Measurements from ENCODE around the gene CBX7.
"Not testable (repeated sequence)": the region's sequence is repeated elsewhere in the genome, so short reads cannot be mapped to it uniquely, and the experiment has no call there.

CBX7 gene

DNA sequence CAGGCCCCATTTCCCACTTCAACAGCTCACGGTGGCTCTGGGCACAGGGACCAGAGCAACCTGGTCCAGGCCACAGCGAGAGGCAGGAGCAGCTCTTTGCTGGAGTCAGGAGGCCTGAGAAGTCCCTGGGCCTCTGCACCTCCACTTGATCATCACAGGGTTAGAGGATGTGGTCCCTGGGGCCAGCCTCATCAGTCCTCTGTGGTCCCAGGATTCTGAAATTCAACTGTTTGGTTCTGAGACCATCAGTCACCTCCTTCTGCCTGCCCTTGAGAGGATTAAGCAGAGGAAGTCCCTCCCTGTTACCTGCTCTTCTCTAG lies 24.9 kb upstream of the CBX7 start:
- H3K27ac Mint-ChIP-seq = no peak overlapping the region
- H3K27me3 Mint-ChIP-seq = no peaks in the 10 kb centered on the region

DNA sequence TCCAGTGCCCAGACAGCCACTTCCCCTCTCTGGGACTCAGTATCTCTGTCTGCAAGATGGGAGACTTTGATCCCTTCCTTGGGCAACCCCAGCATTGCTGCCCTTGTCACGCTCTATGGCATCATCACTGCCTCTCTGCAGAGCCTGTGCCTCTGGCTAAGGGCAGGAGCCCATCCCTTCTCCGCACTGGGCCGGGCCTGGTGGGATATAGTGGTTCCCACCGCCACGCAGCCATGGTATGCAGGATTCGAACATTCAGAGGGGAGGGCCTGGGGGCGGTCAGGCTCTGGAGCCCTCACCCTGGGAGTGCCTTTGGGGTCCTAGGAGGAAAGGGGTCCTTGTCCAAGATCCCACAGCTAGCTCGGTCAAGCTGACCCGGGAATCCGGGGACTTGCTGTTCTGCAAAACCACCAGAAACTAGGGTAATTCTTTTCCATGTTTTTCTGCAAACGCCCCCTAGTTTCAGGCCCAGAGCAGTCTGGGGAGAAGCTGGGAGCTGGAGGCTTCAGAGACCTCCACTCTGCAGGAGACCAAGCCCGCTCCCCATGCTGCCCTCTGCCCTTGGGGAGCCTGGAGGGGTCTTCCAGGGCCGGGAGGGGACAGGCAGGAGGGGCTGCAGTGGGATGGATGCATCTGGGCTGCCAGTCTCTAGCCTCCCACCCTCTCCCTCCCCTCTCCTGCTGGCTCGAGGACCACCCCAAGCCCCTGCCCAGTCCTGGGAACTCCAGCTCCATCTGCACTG lies 24.4 kb upstream of the CBX7 start:
- Mint-ChIP-seq H3K9me3 (peaks cover 0 to 9% of the 10 kb centered on the region in 2 donors), H3K4me1 (peaks cover 47% of the 10 kb centered on the region), H3K27me3 (no peaks in the 10 kb centered on the region), H3K4me3 (no peak overlapping the region), H3K27ac (no peak overlapping the region)
- DNase-seq = no peak
- no peak for ATAC-seq

More for the DNA sequence above, 24.9 kb upstream of the CBX7 start:
- Mint-ChIP-seq H3K9me3 (peaks cover 0 to 10% of the 10 kb centered on the region in 2 donors), H3K4me1 (peaks cover 44% of the 10 kb centered on the region), H3K4me3 (no peak overlapping the region)
- DNase-seq (no peak), ATAC-seq (peak; percentile 43)

DNA sequence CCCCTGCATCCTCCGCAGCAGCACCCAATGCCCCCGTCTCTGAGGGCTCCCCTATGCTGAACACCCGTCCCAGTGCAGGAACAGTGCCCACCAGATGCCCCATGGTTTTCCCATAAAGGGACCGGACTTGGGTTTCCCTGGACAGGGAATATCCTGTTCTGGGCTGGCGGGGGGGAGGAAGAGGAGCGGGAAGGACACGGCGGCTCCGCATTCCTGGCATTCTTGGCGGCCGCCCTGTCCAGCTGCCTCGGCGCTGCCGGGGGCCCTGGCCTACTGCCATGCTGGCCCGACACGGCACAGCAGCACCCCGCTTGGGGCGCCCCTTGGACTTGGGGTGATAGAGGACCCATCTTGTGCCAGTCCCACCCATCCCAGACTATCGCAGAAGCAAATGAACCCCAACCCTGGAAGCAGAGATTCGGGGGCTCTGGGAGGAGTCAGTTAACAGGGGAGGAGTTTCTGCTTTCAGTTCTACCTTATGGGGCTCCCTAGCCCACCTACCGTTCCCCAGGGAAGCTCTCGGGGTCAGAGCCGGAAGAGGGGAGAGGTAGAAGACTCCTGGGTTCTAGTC lies 23.7 kb upstream of the CBX7 start:
- Mint-ChIP-seq H3K4me1 (peaks cover 54% of the 10 kb centered on the region), H3K27ac (no peak overlapping the region), H3K27me3 (no peaks in the 10 kb centered on the region), H3K4me3 (no peak overlapping the region), H3K9me3 (peaks cover 0 to 3% of the 10 kb centered on the region in 2 donors)
- DNase-seq (no peak), ATAC-seq (no peak)

DNA sequence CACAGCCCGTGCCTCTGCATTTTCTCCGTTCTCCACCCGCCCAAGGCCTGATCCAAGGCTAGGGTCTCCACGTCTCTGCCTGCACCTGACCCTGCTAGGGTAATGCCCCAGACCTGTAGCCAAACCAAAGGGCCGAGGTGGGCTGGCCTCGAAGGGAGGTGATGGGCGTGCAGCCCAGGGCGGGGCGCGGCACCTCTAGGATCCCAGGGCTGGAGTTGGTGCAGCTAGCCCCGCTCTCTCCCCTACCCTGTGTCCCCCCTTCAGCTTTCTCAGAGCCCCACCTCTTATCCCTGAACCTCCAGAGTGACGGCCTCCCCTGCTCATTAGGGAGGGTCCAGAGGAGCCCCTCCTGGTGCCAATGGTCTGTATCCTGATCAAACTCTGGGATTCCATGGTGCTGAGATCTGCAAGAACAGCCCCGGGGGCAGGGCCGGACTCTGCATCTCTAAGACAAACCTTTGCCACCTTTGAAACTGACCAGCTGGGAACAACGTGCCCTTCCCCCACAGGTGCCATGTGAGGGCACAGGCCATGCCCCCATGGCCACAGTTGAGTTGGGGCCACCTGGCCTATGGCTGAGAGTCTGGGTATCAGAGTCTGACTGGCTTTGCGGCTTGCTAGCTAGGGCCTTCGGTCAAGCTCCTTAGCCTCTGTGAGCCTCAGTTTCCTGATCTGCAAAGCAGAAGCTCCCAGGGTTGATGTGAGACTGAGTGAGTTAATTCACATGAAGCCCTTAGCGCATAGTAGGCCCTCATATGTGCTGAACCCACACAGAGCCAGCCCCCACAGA lies 23.1 kb upstream of the CBX7 start:
- Mint-ChIP-seq H3K4me1 (peaks cover 61% of the 10 kb centered on the region), H3K27ac (peak overlapping the region in 1 of 2 donors; percentile 66)
- DNase-seq = no peak

DNA sequence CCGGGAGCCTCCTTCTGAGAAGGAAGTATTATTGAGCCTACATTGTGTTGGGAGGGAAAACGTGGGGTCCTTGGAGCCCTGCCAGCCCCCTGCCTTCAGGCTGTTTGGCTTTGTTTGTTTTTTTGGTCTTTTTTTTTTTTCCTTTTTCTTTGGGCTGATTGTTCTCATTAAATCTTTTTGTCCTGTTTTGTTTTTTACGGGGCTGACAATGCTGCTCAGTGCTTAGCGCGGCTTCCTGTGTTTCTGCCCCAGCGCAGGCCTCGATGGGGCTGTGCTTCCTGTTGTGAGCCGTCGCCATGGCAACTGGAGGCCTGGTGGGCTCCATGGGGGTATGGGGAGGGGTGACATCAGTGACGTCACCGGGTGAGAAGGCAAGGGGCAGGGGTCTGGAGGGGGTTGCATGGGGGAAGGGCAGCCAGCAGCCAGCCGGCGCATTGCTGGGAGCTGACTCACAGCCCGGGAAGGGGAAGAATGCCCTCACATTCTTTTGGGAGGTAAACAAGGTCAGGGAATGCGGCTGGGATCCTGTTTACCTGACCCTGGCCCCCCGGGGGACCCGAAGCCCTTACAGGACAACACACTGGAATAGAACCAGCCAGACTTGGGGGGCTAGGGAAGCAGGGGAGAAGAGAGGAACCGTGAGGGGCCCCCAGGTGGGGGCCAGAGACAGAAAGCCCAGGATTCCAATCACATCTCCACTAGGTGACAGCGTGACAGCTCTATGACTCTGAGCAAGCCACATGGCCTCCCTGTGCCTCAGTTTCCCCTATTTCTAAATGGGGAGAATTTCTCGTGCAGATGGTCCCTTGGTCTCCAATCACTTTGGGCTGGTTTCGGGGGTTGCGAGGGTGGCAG lies 22.2 kb upstream of the CBX7 start:
- peak overlapping the region; percentile 16 to 91 for H3K27ac Mint-ChIP-seq
- no peaks in the 10 kb centered on the region for H3K27me3 Mint-ChIP-seq
- H3K4me3 Mint-ChIP-seq = peak overlapping the region; percentile 64 to 67
- ATAC-seq = peak; percentile 51
- DNase-seq = peak; percentile 36 to 62
- H3K4me1 Mint-ChIP-seq = peaks cover 61% of the 10 kb centered on the region
- no peaks in the 10 kb centered on the region for H3K9me3 Mint-ChIP-seq

More for the DNA sequence above, 23.1 kb upstream of the CBX7 start:
- Mint-ChIP-seq H3K4me3 (peak overlapping the region in 1 of 2 donors; percentile 32), H3K27me3 (no peaks in the 10 kb centered on the region), H3K9me3 (no peaks in the 10 kb centered on the region)
- ATAC-seq = no peak

DNA sequence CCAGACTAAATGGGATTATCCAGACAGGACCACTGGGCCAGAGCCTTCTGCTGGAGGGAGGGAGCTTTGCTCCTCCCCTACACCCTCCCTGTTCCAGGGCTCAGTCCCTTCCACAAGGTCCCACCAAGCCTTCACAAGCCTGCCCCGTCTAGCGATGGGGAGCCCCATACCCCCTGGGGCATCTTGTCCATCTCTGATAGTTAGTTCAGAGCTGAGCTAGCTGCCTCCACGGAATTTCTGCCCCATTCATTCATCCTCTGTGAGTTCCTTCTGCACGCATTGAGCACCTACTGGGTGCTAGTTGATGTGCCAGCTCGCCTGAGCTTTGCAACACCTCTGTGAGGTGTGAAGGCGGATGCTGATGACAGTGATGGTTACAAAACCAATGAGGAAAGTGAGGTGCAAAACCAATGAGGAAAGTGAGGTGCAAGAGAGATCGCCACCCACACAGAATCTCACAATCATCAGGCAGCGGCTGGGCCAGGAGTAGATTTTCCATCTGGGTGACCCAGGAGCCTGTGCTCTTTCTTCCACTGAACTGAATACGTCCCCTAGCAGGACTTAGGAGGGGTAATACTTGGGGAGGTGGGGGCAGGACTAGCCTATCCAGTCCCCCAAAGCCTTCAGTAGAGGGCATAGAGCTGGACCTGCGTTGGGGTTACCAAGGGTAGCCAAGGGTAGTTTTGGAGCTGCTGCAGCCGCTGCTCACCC lies 21.5 kb upstream of the CBX7 start:
- Mint-ChIP-seq H3K4me3 (peak overlapping the region; percentile 64 to 67), H3K27ac (peak overlapping the region; percentile 16 to 91), H3K4me1 (peaks cover 61% of the 10 kb centered on the region), H3K9me3 (no peaks in the 10 kb centered on the region), H3K27me3 (peaks cover under 1% of the 10 kb centered on the region)
- ATAC-seq (peak; percentile 50), DNase-seq (peak in 1 of 2 donors; percentile 50)

DNA sequence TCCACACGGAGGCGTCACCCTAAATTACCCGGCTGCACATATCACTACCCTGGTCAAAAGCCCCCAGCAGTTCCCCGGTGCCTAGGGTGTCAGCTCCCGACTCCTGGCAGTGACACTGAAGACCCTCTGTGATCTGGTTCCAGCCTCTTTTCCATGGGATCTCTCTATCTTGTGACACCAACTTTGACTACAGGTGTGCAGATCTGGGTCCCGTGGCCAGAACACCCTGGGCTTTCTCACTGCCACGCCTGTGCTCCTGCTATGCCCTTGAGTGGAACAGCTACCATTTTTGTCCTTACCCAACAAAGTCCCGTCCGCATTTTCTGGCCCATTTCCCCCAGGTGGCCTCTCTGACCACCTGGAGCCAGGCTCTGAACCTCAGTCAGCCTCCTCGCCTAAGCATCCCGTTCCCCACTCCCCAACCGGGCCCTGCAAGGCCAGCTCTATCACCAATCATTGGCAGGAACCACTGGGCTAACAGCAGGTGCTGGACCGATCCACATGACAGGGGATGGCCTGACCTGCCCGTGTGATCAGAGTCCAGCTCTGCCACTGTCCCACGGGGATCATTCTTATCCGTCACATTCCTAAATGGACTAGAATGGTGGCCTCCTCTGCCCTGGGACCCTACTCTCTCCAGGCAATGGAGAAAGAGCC lies 20.7 kb upstream of the CBX7 start:
- no peak for DNase-seq
- Mint-ChIP-seq H3K9me3 (no peaks in the 10 kb centered on the region), H3K4me3 (peak overlapping the region in 1 of 2 donors; percentile 64), H3K27ac (no peak overlapping the region), H3K27me3 (peaks cover 7% of the 10 kb centered on the region), H3K4me1 (peaks cover 60% of the 10 kb centered on the region)
- ATAC-seq = no peak

DNA sequence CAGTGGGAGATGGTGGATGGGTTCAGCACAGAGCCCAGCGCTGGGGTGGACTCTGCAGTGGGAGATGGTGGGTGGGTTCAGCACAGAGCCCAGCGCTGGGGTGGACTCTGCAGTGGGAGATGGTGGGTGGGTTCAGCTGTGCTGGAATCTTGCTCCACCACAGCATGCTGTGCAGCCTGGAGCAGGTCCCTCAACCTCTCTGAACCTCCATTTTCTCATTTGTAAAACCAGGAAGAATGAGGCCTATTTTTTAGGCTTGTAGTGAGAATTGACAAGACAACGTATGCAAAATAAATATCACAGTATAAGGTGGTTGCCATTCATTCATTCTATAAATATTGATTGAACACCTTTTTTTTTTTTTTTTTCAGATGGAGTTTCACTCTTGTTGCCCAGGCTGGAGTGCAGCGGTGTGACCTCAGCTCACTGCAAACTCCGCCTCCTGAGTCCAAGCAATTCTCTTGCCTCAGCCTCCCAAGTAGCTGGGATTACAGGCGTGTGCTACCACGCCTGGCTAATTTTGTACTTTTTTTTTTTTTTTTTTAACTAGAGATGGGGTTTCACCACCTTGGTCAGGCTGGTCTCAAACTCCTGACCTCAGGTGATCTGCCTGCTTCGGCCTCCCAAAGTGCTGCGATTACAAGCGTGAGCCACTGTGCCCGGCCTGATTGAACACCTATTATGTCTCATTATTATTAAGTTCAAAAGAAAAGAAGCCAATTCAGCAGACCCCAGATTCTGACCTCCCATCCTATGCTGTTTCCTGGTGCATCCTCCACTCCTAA lies 20.0 kb upstream of the CBX7 start:
- not testable (repeated sequence) for H3K9me3 Mint-ChIP-seq, DNase-seq, H3K4me3 Mint-ChIP-seq, H3K27ac Mint-ChIP-seq, H3K27me3 Mint-ChIP-seq, ATAC-seq
- peaks cover 53% of the 10 kb centered on the region for H3K4me1 Mint-ChIP-seq

DNA sequence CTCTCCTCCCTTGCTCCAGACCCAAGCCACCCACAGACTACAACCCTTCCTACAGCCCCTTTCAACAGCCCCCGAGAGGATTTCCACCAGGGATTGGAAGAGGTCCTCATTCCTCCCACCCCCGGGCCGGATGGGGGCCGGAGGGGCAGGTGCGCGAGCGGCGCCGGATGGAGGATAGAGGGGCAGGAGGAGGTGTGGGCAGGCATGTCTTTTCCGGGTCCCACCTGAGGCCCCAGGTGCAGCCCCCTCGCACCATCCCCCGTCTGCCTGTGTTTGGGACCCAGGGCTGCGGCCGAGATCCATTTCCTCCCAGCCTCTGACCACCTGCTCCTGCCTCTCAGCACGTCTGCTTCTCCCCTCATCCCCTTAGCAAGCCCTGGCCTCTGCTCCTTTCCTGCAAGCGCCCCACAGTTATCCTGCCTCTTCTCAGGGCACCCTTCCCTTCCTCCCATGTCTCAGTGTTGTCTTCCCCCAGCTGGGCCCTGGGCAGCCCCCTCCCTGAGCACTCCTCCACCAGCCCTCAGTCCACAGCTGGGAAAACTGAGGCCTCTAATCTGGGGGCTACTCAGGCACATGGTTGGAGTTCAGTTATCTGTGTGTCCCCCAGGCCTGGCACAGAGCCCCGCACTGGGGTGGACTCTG lies 19.3 kb upstream of the CBX7 start:
- peak overlapping the region in 1 of 2 donors; percentile 2 for H3K27ac Mint-ChIP-seq
- peaks cover 7% of the 10 kb centered on the region for H3K27me3 Mint-ChIP-seq

DNA sequence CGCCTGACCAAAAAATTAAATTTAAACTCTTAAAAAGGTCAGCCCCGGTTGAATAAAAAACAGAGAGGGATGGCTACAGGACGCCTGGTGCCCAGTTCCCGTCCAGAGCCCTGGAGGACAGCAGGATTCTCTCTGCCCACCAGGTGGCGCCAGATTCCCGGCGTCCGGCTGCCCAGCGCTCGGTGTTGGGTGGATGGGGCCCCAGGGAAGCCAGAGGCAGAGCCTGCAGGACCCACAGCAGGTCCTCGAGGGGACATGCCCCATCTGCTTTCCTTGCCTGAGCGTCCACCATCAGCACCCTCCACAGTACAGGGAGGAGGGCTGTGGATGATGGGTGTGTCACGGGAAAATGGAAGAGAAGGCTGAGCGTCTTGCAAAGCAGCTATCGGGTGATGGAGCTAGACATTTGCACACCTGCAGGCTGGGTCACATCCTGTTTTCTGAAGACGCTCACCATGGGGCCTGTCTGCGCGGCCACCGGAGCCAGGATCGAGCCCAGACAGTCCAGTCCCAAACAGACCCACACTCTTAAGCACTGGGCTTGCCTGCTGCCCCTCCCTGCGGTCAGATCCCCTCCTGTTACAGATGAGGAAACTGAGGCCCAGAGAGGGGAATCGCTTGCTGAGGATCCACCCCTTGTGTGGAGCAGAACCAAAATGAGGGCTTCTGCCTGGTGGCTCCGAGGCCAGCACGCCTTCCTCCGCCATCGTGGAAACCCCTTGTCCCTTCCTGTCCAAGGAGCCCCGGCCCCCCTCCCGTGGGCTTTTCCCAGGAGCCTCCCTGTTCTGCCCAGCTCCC lies 18.5 kb upstream of the CBX7 start:
- DNase-seq (peak; percentile 85 to 88), ATAC-seq (peak; percentile 87)
- Mint-ChIP-seq H3K4me3 (peak overlapping the region; percentile 47 to 78), H3K27ac (peak overlapping the region in 1 of 2 donors; percentile 50), H3K27me3 (peaks cover 7% of the 10 kb centered on the region), H3K9me3 (no peaks in the 10 kb centered on the region), H3K4me1 (peaks cover 49% of the 10 kb centered on the region)

More for the DNA sequence above, 19.3 kb upstream of the CBX7 start:
- Mint-ChIP-seq H3K9me3 (no peaks in the 10 kb centered on the region), H3K4me1 (peaks cover 49% of the 10 kb centered on the region), H3K4me3 (peak overlapping the region in 1 of 2 donors; percentile 35)
- DNase-seq = no peak
- no peak for ATAC-seq

DNA sequence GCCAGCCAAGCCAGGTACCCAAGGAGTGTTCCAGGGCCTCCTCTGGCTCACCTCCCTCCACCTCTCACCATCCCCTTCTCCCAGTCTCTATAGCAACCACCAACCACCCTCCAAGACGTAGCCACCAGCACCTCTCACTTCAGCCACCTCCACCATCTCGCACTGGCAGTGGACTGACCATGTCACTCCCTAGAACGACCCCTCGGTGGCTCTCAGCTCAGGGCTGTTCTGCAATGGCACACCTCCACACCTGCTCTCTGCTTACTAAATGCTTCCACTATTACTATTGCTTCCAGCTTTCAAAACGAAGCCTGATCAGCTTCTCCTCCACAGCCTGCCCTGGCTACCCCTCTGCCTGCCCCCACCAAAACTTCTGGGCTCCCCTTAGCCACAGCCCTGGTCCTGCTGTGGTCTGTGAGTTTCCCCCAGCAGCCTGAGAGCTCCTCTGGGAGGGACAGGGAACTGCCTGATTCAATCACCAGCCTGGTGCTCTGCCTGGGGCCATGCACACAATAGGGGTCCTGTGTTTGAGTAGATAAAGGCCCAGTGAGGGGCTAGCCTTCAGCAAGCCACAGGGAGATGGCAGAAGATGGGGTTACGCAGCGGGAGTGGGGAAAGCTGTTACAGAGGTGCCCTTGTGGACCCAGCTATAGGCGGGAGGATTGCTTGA lies 17.5 kb upstream of the CBX7 start:
- H3K4me3 Mint-ChIP-seq = no peak overlapping the region
- ATAC-seq (no peak), DNase-seq (no peak)
- H3K27me3 Mint-ChIP-seq = peaks cover 7% of the 10 kb centered on the region
- no peaks in the 10 kb centered on the region for H3K9me3 Mint-ChIP-seq
- H3K27ac Mint-ChIP-seq = no peak overlapping the region
- H3K4me1 Mint-ChIP-seq = peaks cover 41% of the 10 kb centered on the region

DNA sequence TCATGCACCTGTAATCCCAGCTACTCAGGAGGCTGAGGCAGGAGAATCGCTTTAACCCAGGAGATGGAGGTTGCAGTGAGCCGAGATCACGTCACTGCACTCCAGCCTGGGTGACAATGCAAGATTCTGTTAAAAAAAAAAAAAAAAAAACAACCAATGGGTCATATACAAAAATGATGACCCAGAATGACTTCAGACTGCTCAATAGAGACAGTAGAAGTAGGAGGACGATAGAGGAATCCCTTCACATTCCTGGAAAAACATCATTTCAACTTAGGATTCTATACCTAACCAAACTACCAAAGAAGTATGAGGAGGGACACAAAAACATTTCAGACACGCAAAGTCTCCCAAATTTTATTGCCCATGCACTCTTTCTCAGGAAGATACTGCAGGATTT lies 14.1 kb upstream of the CBX7 start:
- Mint-ChIP-seq H3K27me3 (peaks cover 7% of the 10 kb centered on the region), H3K9me3 (no peaks in the 10 kb centered on the region), H3K4me1 (peaks cover 11% of the 10 kb centered on the region), H3K4me3 (no peak overlapping the region), H3K27ac (no peak overlapping the region)
- DNase-seq (no peak), ATAC-seq (no peak)
